ENCODE results near the gene AK3. TPM values are rescaled to one million over a fixed set of nuclear protein-coding genes. Genes with fewer than 3 reads are reported as not detected.
A peak's percentile ranks its signal among the peaks of the same experiment; 100 is the strongest.

The AK3 gene
- total RNA-seq, 6 donors from 2014 or later = 33.2 to 81.2 (median 51.7) TPM

DNA sequence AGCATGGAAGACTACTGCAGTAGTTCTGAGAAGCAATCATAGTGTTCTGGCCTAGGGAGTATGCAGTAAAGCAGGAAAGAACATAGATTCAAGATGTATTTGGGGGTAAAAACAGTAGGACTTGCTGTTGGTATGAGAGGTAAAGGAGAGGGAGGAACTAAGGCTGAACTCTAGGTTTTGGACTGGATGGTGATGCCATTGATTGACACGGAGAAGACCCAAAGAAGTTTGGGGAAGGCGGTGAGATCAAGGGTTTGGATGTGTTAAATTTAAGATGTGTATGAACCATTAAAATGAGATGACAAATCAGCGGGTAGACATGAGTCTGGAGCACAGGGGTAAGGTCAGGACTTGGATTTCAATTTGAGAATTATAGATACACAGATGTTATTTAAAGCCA, 63.6 kb downstream of the AK3 start:
- peaks cover 9 to 24% (median 15%) of the 10 kb centered on the region in 4 donors for H3K4me1 ChIP-seq
- peak overlapping the region in 3 of 4 donors; percentile 31 to 96 (median 90) for H3K27ac ChIP-seq
- H3K36me3 ChIP-seq = no peaks in the 10 kb centered on the region
- WGBS, 2 donors = 84 to 93% methylated on average over 3 of the region's 3 CpGs
- H3K4me3 ChIP-seq = no peak overlapping the region
- H3K9me3 ChIP-seq = no peaks in the 10 kb centered on the region
- no peak for ATAC-seq (ENCODE audit: low FRiP score in 2 of 2)
- TF ChIP-seq EP300 (IDR thresholded peaks at IDR 0.05) = no peak
- no peak for DNase-seq
- no peaks in the 10 kb centered on the region for H3K27me3 ChIP-seq

DNA sequence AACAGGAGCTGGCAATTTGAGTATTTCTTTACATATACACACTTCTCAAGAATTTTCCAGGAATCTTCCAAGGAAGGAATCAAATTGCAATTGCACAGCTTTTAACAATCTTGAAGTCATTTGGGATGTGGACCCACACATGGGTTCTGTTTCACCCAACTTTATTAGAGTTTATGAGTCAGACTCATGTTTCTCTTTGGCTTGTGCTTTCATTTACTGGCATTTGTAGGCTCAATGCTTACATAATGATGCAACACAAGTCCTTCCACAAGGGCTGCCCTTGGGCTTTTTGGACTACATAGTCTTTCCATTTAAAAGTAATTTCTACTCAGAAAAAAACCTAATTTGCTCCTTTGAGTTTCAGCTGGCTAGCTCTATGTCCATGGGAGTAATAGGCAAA, 66.2 kb downstream of the AK3 start:
- Histone ChIP-seq H3K27ac (peak overlapping the region in 3 of 4 donors; percentile 10 to 53 (median 35)), H3K27me3 (no peaks in the 10 kb centered on the region), H3K4me1 (peaks cover 0 to 9% (median 2%) of the 10 kb centered on the region in 4 donors), H3K4me3 (no peak overlapping the region), H3K9me3 (no peaks in the 10 kb centered on the region), H3K36me3 (no peaks in the 10 kb centered on the region)
- peak in 1 of 4 donors; percentile 32 for TF ChIP-seq EP300 (IDR thresholded peaks at IDR 0.05)
- TF ChIP-seq POLR2AphosphoS5 (IDR thresholded peaks at IDR 0.05) = no peak
- no peak for TF ChIP-seq POLR2A (IDR thresholded peaks at IDR 0.05)
- TF ChIP-seq, protein P1, sequence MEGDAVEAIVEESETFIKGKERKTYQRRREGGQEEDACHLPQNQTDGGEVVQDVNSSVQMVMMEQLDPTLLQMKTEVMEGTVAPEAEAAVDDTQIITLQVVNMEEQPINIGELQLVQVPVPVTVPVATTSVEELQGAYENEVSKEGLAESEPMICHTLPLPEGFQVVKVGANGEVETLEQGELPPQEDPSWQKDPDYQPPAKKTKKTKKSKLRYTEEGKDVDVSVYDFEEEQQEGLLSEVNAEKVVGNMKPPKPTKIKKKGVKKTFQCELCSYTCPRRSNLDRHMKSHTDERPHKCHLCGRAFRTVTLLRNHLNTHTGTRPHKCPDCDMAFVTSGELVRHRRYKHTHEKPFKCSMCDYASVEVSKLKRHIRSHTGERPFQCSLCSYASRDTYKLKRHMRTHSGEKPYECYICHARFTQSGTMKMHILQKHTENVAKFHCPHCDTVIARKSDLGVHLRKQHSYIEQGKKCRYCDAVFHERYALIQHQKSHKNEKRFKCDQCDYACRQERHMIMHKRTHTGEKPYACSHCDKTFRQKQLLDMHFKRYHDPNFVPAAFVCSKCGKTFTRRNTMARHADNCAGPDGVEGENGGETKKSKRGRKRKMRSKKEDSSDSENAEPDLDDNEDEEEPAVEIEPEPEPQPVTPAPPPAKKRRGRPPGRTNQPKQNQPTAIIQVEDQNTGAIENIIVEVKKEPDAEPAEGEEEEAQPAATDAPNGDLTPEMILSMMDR (IDR thresholded peaks at IDR 0.05) = no peak
- ATAC-seq (ENCODE audit: low FRiP score in 2 of 2) (no peak), DNase-seq (no peak)

DNA sequence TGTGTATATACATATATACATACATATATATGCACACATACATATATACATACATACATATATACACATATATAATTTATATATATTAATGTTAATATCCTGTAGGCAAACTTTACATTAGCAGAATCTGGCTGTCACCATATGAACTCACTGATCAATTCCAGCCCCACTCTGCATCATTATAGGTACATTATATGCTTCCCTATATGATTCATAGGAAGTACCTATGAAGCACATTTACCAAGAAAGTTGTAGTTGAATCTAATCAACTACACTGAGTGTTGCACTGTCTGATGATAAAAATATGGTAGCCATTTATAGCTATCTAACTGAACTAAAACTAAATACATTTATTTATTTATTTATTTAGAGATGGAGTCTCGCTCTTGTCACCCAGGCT, 69.3 kb downstream of the AK3 start:
- H3K4me1 ChIP-seq = peaks cover 0 to 3% (median under 1%) of the 10 kb centered on the region in 4 donors
- ATAC-seq (ENCODE audit: low FRiP score in 2 of 2) (no peak), DNase-seq (no peak)
- no peak overlapping the region for H3K27ac ChIP-seq
- H3K4me3 ChIP-seq = no peak overlapping the region
- H3K36me3 ChIP-seq = no peaks in the 10 kb centered on the region
- H3K9me3 ChIP-seq = no peaks in the 10 kb centered on the region
- TF ChIP-seq, protein P1 (IDR thresholded peaks at IDR 0.05) = no peak
- TF ChIP-seq POLR2AphosphoS5 (IDR thresholded peaks at IDR 0.05) = no peak
- H3K27me3 ChIP-seq = no peaks in the 10 kb centered on the region
- WGBS, 2 donors = 100% methylated on average over 1 of the region's 1 CpG

DNA sequence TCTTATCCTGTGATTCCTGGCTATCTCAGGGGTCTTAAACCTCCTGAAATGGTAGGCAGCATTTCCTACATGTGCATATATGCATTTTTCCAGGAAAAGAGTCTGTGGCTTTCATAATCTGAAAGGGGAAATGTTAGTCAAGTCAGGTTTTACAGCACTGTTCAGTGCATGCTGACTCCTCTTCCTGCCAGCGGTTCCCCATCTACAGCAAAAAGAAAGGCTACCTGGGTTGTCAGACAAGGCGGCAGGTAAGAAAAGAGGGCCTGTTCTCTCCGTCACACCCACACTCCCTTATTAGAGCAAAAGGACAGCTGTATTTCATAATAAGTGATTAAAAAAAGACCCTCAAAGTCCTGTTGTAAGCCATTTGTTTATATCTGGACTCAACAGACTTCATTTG, 70.4 kb downstream of the AK3 start:
- no peak for DNase-seq
- TF ChIP-seq, protein P1 (IDR thresholded peaks at IDR 0.05) = no peak
- TF ChIP-seq POLR2AphosphoS5 (IDR thresholded peaks at IDR 0.05) (no peak), EP300 (IDR thresholded peaks at IDR 0.05) (no peak), POLR2A (IDR thresholded peaks at IDR 0.05) (no peak)
- WGBS, 2 donors = 78 to 80% methylated on average over 3 of the region's 3 CpGs
- no peaks in the 10 kb centered on the region for H3K9me3 ChIP-seq
- H3K27me3 ChIP-seq = no peaks in the 10 kb centered on the region
- peaks cover 1 to 14% (median 7%) of the 10 kb centered on the region in 4 donors for H3K4me1 ChIP-seq
- no peak for ATAC-seq (ENCODE audit: low FRiP score in 2 of 2)
- no peak overlapping the region for H3K4me3 ChIP-seq
- no peaks in the 10 kb centered on the region for H3K36me3 ChIP-seq
- no peak overlapping the region for H3K27ac ChIP-seq

DNA sequence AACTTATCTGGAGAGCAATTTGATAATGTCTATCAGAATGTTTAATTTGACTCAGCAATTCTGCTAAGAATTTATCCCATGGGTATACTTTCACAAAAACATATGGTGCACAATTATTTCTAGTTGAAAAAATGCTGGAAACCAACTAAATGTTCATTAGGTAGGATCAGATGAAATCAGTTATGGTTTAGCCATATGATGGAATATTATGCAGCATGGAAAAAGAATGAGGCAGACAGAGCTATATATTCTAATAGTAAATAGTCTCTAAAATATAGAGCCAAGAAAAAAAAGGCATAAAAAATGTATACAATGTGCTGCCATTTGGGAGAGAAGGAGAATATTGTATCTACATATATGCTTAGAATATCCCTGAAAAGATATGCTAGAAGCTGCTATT, 71.1 kb downstream of the AK3 start:
- Histone ChIP-seq H3K9me3 (no peaks in the 10 kb centered on the region), H3K27ac (no peak overlapping the region), H3K4me1 (peaks cover 8 to 21% (median 14%) of the 10 kb centered on the region in 4 donors), H3K27me3 (no peaks in the 10 kb centered on the region), H3K4me3 (no peak overlapping the region), H3K36me3 (no peaks in the 10 kb centered on the region)
- no peak for ATAC-seq (ENCODE audit: low FRiP score in 2 of 2)
- no peak for DNase-seq
- TF ChIP-seq POLR2AphosphoS5 (IDR thresholded peaks at IDR 0.05) = no peak
- no peak for TF ChIP-seq EP300 (IDR thresholded peaks at IDR 0.05)
- TF ChIP-seq POLR2A (IDR thresholded peaks at IDR 0.05) = no peak
- TF ChIP-seq, protein P1 (IDR thresholded peaks at IDR 0.05) = no peak

Measured in upper lobe of left lung (tissue), 6 donors.